H1 (cell line): ENCODE data around the gene NRIP3. TPM values are rescaled to one million over a fixed set of nuclear protein-coding genes. Genes with fewer than 3 reads are reported as not detected.

Source experiments
- RNF2 ChIP-seq: fragments of 200-900, 300-1000 bp; sonication (generic); IDR thresholded peaks from 2 replicates; pipeline ENCODE4 v1.7.1; 2016; ENCODE audit warnings: borderline replicate concordance, low read depth, mild to moderate bottlenecking, antibody characterized with exemption, low read length; ENCODE audit not compliant: poor library complexity, severe bottlenecking; ENCODE audit errors: missing control alignments
- SIN3A ChIP-seq, 2 experiments: IDR thresholded peaks in 1 of 2; conservative IDR thresholded peaks in 1 of 2; 2 replicates each; pipeline ENCODE4 v1.6.1; 2011 to 2012; ENCODE audit warnings: low read length in 2 of 2, improper control_type of control experiment in 1 of 2, low read depth in 1 of 2, mild to moderate bottlenecking in 1 of 2
- TCF12 ChIP-seq: IDR thresholded peaks from 2 replicates; pipeline ENCODE4 v1.6.1; 2011; ENCODE audit warnings: low read depth, mild to moderate bottlenecking, low read length
- polyA plus RNA-seq, 7 experiments: library from polyadenylated mRNA; depleted of rRNA in 3 of 7; stranded (reverse) in 5 of 7; unstranded in 2 of 7; fragments of >200 nt in 5 of 7; fragments of 200-250 nt in 2 of 7; gene quantifications; 1 replicate in 5 of 7; 2 replicates in 1 of 7; 4 replicates in 1 of 7; pipeline versions ENCODE4 v1.2.1 to v1.2.3, GENCODE V29; 2011 to 2013; ENCODE audit warnings: missing spikeins in 2 of 7, mixed read lengths in 2 of 7
- total RNA-seq: library from RNA; stranded (reverse); fragmentation: NEBNext Ultra II Directional; extraction: Animal tissue kit (Norgen Biotek cat#: 25700); gene quantifications from 2 replicates; pipeline ENCODE4 v1.2.1, GENCODE V29; 2021

Gene NRIP3
- total and polyA plus RNA-seq, 2 of the 8 experiments (the other 6 are each of a cell fraction or from before 2014, with no cell fraction given): 3.9 to 7.1 TPM

DNA sequence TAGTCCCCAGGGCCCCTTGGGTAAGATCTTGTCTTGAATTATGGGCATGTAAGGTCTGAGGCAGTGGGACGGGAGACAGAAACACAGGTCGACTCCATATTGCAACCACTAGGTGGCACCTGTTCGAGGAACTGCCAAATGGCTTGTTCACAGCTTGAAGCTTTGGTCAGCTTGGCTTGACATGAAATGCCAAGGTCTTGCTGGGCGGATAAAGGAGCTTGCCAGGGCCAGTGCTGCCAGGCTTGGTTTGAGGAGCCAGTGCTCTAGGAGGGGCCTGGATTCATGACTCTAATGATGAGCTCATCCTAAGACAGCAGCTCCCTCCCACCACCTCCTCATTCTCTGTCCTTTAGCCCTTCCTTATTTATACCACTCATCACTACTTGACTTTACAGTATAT lies 11.9 kb upstream of the NRIP3 start (continued):
- no peak for TF ChIP-seq RNF2
- peak in 1 of 2 experiments; percentile 71; a peak in 1 of 4 replicates for TF ChIP-seq SIN3A (conservative IDR thresholded peaks at IDR 0.05 in 1 of 2, IDR thresholded peaks at IDR 0.05 in 1 of 2; ENCODE audit: low read depth in 1 of 2, low read length in 2 of 2)
- 0 out of 2 replicates have a peak, but pooled peaks have one; percentile 17 for TF ChIP-seq TCF12
